NCI-H2029 (cell line): Measurements from ENCODE around the gene PROZ.
A peak's percentile ranks its signal among the peaks of the same experiment; 100 is the strongest.

Source experiments
- DNase-seq: peaks from one replicate; lab custom pipeline; 2025; lab: John Stamatoyannopoulos, UW

PROZ gene

GRCh38 chr13:113140677-113141600 lies 17.5 kb upstream of the PROZ start:
- DNase-seq = no peak

GRCh38 chr13:113141601-113141970 lies 16.9 kb upstream of the PROZ start:
- no peak for DNase-seq

- DNase-seq = no peak
Observed at GRCh38 chr13:113142876-113143275, 15.6 kb upstream of the PROZ start.

GRCh38 chr13:113143466-113144254 lies 14.8 kb upstream of the PROZ start:
- DNase-seq = no peak

GRCh38 chr13:113144255-113144629 lies 14.2 kb upstream of the PROZ start:
- DNase-seq = no peak

GRCh38 chr13:113145496-113145895 lies 13.0 kb upstream of the PROZ start:
- DNase-seq = no peak

GRCh38 chr13:113145911-113146598 lies 12.4 kb upstream of the PROZ start:
- no peak for DNase-seq

- no peak for DNase-seq
Observed at GRCh38 chr13:113146750-113147149, 11.7 kb upstream of the PROZ start.

GRCh38 chr13:113147206-113147605 lies 11.2 kb upstream of the PROZ start:
- no peak for DNase-seq

- DNase-seq = no peak
Observed at GRCh38 chr13:113148407-113148806, 10.0 kb upstream of the PROZ start.

- DNase-seq = no peak
Observed at GRCh38 chr13:113148940-113149503, 9.4 kb upstream of the PROZ start.

GRCh38 chr13:113149711-113150549 lies 8.5 kb upstream of the PROZ start:
- DNase-seq = no peak

GRCh38 chr13:113150550-113151365 lies 7.7 kb upstream of the PROZ start:
- no peak for DNase-seq

- DNase-seq = no peak
Observed at GRCh38 chr13:113151745-113152690, 6.4 kb upstream of the PROZ start.

GRCh38 chr13:113152691-113152983 lies 5.8 kb upstream of the PROZ start:
- DNase-seq = no peak

- no peak for DNase-seq
Observed at GRCh38 chr13:113152984-113153809, 5.3 kb upstream of the PROZ start.

GRCh38 chr13:113153810-113154748 lies 4.4 kb upstream of the PROZ start:
- DNase-seq = peak; percentile 18
